ENCODE results near the gene MBD1. TPM values are rescaled to one million over a fixed set of nuclear protein-coding genes. Genes with fewer than 3 reads are reported as not detected.
A peak's percentile ranks its signal among the peaks of the same experiment; 100 is the strongest.
"Not testable (repeated sequence)": the region's sequence is repeated elsewhere in the genome, so short reads cannot be mapped to it uniquely, and the experiment has no call there.

MBD1 gene
- total and polyA plus RNA-seq, 2 donors, result 39.9 to 57.0 TPM

- H3K36me3 ChIP-seq (ENCODE audit: insufficient read depth), result peaks cover 8% of the 10 kb centered on the region
- no peak overlapping the region for H3K4me3 ChIP-seq (ENCODE audit: low read depth, low read length)
- H3K27ac ChIP-seq (ENCODE audit: low read depth), result no peak overlapping the region
- H3K4me1 ChIP-seq (ENCODE audit: insufficient read depth), result no peaks in the 10 kb centered on the region
- 95% methylated on average over 17 of the region's 17 CpGs for WGBS
- no peak for DNase-seq (ENCODE audit: extremely low spot score)
Measured at GRCh38 chr18:50274044-50274442, 7.3 kb downstream of the MBD1 start.

GRCh38 chr18:50273203-50274043 lies 7.9 kb downstream of the MBD1 start:
- peaks cover 8% of the 10 kb centered on the region for H3K36me3 ChIP-seq (ENCODE audit: insufficient read depth)
- 93% methylated on average over 23 of the region's 23 CpGs for WGBS
- H3K4me3 ChIP-seq (ENCODE audit: low read depth, low read length), result no peak overlapping the region
- no peak overlapping the region for H3K27ac ChIP-seq (ENCODE audit: low read depth)
- no peak for DNase-seq (ENCODE audit: extremely low spot score)
- no peaks in the 10 kb centered on the region for H3K4me1 ChIP-seq (ENCODE audit: insufficient read depth)

- no peak for DNase-seq (ENCODE audit: extremely low spot score)
- H3K27ac ChIP-seq (ENCODE audit: low read depth), result no peak overlapping the region
- H3K4me1 ChIP-seq (ENCODE audit: insufficient read depth), result no peaks in the 10 kb centered on the region
- no peak overlapping the region for H3K4me3 ChIP-seq (ENCODE audit: low read depth, low read length)
- peaks cover 8% of the 10 kb centered on the region for H3K36me3 ChIP-seq (ENCODE audit: insufficient read depth)
- WGBS, result 88% methylated on average over 5 of the region's 5 CpGs
Measured at GRCh38 chr18:50272568-50272967, 8.8 kb downstream of the MBD1 start.

GRCh38 chr18:50268022-50268747 lies 13.1 kb downstream of the MBD1 start:
- DNase-seq (ENCODE audit: extremely low spot score), result no peak
- peak overlapping the region; percentile 46 for H3K4me3 ChIP-seq (ENCODE audit: low read depth, low read length)
- WGBS, result 10% methylated on average over 56 of the region's 56 CpGs
- H3K4me1 ChIP-seq (ENCODE audit: insufficient read depth), result no peaks in the 10 kb centered on the region
- peaks cover 3% of the 10 kb centered on the region for H3K36me3 ChIP-seq (ENCODE audit: insufficient read depth)
- peak overlapping the region; percentile 55 for H3K27ac ChIP-seq (ENCODE audit: low read depth)

GRCh38 chr18:50266248-50266704 lies 15.0 kb downstream of the MBD1 start, which contains the start of gene CFAP53:
TSS of gene CFAP53 (minus strand) at chr18:50266495. CDS start at chr18:50266404, 91 bp downstream.
- no peak within 1 kb of the TSS for H3K27ac ChIP-seq (ENCODE audit: low read depth)
- peak; percentile 64 for DNase-seq (ENCODE audit: extremely low spot score)
- H3K4me3 ChIP-seq (ENCODE audit: low read depth, low read length), result peak within 1 kb of the TSS; percentile 56
- no peaks in the 10 kb centered on the region for H3K36me3 ChIP-seq (ENCODE audit: insufficient read depth)
- under 1% methylated on average over 37 of the region's 37 CpGs for WGBS
- no peaks in the 10 kb centered on the region for H3K4me1 ChIP-seq (ENCODE audit: insufficient read depth)

- H3K27ac ChIP-seq (ENCODE audit: low read depth), result no peak overlapping the region
- no peak overlapping the region for H3K4me3 ChIP-seq (ENCODE audit: low read depth, low read length)
- no peak for DNase-seq (ENCODE audit: extremely low spot score)
- no peaks in the 10 kb centered on the region for H3K4me1 ChIP-seq (ENCODE audit: insufficient read depth)
- no peaks in the 10 kb centered on the region for H3K36me3 ChIP-seq (ENCODE audit: insufficient read depth)
Measured at GRCh38 chr18:50262977-50263376, 18.3 kb downstream of the MBD1 start.

- 64% methylated on average over 3 of the region's 3 CpGs for WGBS
- DNase-seq (ENCODE audit: extremely low spot score), result no peak
- no peak overlapping the region for H3K4me3 ChIP-seq (ENCODE audit: low read depth, low read length)
- no peaks in the 10 kb centered on the region for H3K36me3 ChIP-seq (ENCODE audit: insufficient read depth)
- no peak overlapping the region for H3K27ac ChIP-seq (ENCODE audit: low read depth)
- no peaks in the 10 kb centered on the region for H3K4me1 ChIP-seq (ENCODE audit: insufficient read depth)
Measured at GRCh38 chr18:50250935-50251334, 30.4 kb downstream of the MBD1 start.

- Histone ChIP-seq H3K4me3 (ENCODE audit: low read depth, low read length) (no peak overlapping the region), H3K4me1 (ENCODE audit: insufficient read depth) (no peaks in the 10 kb centered on the region), H3K27ac (ENCODE audit: low read depth) (no peak overlapping the region), H3K36me3 (ENCODE audit: insufficient read depth) (no peaks in the 10 kb centered on the region)
- DNase-seq (ENCODE audit: extremely low spot score), result no peak
Measured at GRCh38 chr18:50249576-50249975, 31.7 kb downstream of the MBD1 start.

GRCh38 chr18:50247561-50247960 lies 33.8 kb downstream of the MBD1 start:
- Histone ChIP-seq H3K27ac (ENCODE audit: low read depth) (no peak overlapping the region), H3K36me3 (ENCODE audit: insufficient read depth) (no peaks in the 10 kb centered on the region), H3K4me3 (ENCODE audit: low read depth, low read length) (no peak overlapping the region), H3K4me1 (ENCODE audit: insufficient read depth) (no peaks in the 10 kb centered on the region)
- no peak for DNase-seq (ENCODE audit: extremely low spot score)

- H3K4me1 ChIP-seq (ENCODE audit: insufficient read depth); DNase-seq (ENCODE audit: extremely low spot score); H3K36me3 ChIP-seq (ENCODE audit: insufficient read depth); H3K27ac ChIP-seq (ENCODE audit: low read depth); H3K4me3 ChIP-seq (ENCODE audit: low read depth, low read length): not testable (repeated sequence)
- WGBS, result 89% methylated on average over 8 of the region's 8 CpGs
Measured at GRCh38 chr18:50241768-50242167, 39.6 kb downstream of the MBD1 start.

- DNase-seq (ENCODE audit: extremely low spot score), result no peak
- Histone ChIP-seq H3K36me3 (ENCODE audit: insufficient read depth) (no peaks in the 10 kb centered on the region), H3K27ac (ENCODE audit: low read depth) (no peak overlapping the region), H3K4me1 (ENCODE audit: insufficient read depth) (no peaks in the 10 kb centered on the region), H3K4me3 (ENCODE audit: low read depth, low read length) (no peak overlapping the region)
- WGBS, result 82% methylated on average over 3 of the region's 3 CpGs
Measured at GRCh38 chr18:50240080-50240563, 41.2 kb downstream of the MBD1 start.

- Histone ChIP-seq H3K27ac (ENCODE audit: low read depth) (no peak overlapping the region), H3K36me3 (ENCODE audit: insufficient read depth) (no peaks in the 10 kb centered on the region), H3K4me1 (ENCODE audit: insufficient read depth) (no peaks in the 10 kb centered on the region), H3K4me3 (ENCODE audit: low read depth, low read length) (no peak overlapping the region)
- 47% methylated on average over 2 of the region's 2 CpGs for WGBS
- DNase-seq (ENCODE audit: extremely low spot score), result no peak
Measured at GRCh38 chr18:50232419-50232818, 48.9 kb downstream of the MBD1 start.

GRCh38 chr18:50231621-50232020 lies 49.7 kb downstream of the MBD1 start:
- Histone ChIP-seq H3K27ac (ENCODE audit: low read depth) (no peak overlapping the region), H3K4me1 (ENCODE audit: insufficient read depth) (no peaks in the 10 kb centered on the region), H3K4me3 (ENCODE audit: low read depth, low read length) (no peak overlapping the region), H3K36me3 (ENCODE audit: insufficient read depth) (no peaks in the 10 kb centered on the region)
- no peak for DNase-seq (ENCODE audit: extremely low spot score)
- WGBS, result 75% methylated on average over 4 of the region's 4 CpGs

- H3K4me3 ChIP-seq (ENCODE audit: low read depth, low read length); DNase-seq (ENCODE audit: extremely low spot score); H3K36me3 ChIP-seq (ENCODE audit: insufficient read depth); H3K4me1 ChIP-seq (ENCODE audit: insufficient read depth); H3K27ac ChIP-seq (ENCODE audit: low read depth): not testable (repeated sequence)
- 90% methylated on average over 4 of the region's 4 CpGs for WGBS
Measured at GRCh38 chr18:50220249-50220648, 61.1 kb downstream of the MBD1 start.

Data from urinary bladder (tissue), 4 donors.